Endometrium (tissue), 2 donors: ENCODE measurements around the gene TSPAN9.

ENCODE experiments used
- FAIRE-seq: peaks from 2 replicates; lab custom pipeline; 2012; peaks lifted over from hg19 to GRCh38; lab: Jason Lieb, UNC
- donor health status: control.
- donor health status: control.

TSPAN9 gene

GRCh38 chr12:3251691-3252090, 174.5 kb downstream of the TSPAN9 start:
- FAIRE-seq, result no peak

GRCh38 chr12:3252450-3252891, 175.3 kb downstream of the TSPAN9 start:
- FAIRE-seq, result no peak

DNA sequence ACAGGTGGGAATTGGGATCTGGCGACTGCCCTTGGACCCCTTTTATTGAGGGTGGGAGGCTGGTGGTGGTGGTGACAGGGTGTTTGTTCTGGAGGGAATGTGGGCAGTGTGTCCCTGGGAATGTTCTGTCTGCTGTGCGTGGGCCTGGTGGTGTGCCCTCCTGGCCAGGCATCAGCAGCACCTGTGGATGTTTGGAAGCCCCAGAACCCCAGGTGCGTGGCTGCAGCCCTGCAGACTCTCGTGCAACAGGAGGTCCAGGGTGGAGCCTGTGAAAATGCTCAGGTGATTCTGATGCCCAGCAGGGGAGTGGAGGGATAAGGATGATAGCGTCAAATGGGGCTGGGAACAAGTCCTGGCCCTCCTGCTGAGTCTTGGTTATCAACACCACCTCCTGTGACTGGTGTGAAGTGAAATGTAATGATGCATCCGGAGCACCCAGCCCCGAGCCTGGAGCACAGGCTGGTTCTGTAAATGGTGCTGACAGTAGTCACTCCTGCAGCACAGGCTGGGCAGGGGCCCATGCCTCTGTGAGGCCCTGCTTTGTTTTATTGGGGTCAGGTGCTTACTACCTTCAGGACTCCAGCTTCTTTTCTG, 176.6 kb downstream of the TSPAN9 start:
- no peak for FAIRE-seq

- no peak for FAIRE-seq
Observed at GRCh38 chr12:3255057-3255456, 177.9 kb downstream of the TSPAN9 start.

GRCh38 chr12:3256103-3256631, 179.0 kb downstream of the TSPAN9 start:
- FAIRE-seq, result no peak

DNA sequence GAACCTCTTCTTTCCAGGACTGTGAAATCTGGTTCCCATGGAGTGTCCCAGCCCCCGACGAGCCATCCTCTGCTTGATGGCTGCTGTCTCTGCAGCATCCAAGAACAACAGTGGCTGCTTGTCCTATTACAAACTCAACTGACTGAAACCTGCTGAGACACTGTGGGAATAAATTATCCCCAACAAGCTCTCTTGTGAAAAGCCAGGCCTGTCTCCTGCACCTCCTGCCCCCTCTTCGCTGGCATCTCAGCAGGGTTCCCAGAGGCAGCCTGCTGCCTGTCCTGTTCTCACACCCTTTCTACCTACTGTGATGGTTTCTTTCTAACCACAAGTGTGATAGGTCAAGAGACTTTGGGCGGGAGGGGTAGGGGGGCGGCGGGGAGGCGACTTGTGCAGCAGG, 180.2 kb downstream of the TSPAN9 start:
- FAIRE-seq, result no peak

DNA sequence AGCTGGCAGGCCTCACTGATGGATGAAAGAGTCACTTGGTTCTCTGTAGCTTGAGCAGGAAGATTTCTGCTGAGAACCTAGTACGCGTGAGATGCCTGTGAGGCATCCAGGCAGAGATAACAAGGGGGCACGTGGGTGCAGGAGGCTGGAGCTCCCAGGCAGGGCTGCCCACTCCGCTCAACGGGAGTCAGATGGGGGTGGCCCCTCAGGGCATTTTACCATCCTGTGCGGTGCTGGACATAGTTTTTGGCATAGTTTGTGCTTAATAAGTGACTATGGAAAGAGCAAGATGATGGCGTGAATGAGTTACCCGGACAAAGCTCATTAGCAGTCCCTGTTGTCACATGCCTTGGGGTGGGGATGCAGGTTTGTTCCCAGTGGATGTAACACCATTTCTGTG, 182.8 kb downstream of the TSPAN9 start:
- FAIRE-seq, result no peak

GRCh38 chr12:3261782-3262359, 184.7 kb downstream of the TSPAN9 start:
- no peak for FAIRE-seq

DNA sequence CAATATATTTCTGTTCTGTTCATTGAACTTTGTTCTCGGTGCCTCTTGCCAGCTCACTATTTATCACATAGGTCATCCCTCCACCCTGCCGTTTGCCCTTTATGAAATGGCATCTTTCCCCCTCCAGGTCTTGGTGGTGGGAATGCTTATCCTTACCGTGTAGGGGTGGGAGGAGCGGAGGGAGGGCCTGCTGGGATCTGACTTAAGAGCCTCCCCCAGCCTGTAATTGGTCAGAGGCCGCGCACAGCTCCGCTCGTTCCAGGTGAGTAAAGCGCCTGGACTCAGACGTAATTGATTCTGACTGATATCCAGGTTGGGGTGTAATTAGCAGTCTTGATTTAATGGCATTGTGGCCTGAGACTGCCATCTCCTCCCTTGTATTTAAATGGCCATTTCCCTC, 185.3 kb downstream of the TSPAN9 start:
- no peak for FAIRE-seq

- no peak for FAIRE-seq
Observed at GRCh38 chr12:3263282-3263681, 186.1 kb downstream of the TSPAN9 start.

DNA sequence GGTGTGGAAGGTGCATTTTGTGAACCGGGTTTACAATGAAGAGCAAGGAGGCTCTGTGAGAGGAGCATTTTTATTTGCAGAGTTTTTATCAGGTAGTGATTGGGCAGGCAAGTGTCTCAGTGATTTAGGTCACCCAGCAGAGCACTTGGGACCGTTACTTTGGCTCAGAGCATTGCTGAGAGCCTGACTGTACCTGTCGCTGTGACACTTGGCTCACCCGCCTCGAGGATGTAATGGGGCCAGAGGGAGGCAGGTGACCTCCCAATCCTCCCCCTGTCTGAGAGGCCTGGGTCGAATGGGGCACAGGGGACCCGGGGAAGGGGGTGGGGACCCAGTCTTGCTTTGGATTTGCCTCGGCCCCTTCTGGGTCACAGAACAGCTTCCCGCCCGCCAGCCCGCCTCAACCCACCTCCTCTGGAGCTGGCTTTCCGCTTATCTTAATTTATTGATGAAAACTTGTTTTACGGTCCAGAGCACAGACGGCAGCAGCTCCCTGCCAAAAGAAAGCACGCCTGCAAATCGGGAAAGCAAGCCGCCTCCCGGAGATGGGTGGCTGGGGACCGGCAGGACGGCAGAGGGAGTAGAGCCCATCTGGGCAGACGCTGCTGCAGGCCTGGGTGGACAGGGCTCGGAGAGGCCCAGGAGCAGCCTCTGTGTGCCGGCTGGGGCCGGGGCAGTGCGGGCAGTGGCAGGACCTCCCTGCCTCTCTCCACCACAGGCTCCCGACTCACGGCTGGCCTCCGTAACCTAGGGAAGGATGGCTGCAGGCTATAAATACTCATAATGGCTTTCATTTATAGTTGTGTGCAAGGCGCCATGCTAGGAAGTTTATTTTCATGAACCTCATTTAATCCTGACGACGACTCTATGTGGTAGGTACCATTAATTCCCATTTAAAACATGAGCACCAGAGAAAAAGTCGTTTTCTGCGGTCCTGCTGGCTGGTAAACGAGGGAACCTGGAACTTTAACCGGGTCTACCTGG, 187.1 kb downstream of the TSPAN9 start:
- FAIRE-seq, result no peak

GRCh38 chr12:3265406-3265805, 188.2 kb downstream of the TSPAN9 start:
- no peak for FAIRE-seq

GRCh38 chr12:3266638-3267037, 189.5 kb downstream of the TSPAN9 start:
- no peak for FAIRE-seq

DNA sequence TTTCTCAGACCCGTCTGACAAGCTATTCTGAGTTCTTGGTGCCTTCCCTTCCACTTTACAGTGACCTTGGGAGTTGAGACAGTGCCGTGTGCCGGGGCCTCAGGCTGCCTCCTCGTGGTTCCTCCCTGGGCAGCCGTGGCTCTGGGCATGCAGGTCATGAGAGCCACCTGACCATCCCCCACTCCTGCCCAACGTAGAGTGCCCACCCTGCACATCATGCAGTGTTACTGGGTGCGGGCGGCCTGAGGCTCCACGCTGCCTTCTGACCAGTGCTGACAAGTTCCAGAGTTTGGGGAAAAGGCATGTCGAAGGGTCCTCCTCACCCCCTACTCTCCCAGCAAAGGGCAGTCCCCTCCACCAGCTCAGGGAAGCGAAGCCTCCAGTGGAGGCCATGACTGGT, 190.5 kb downstream of the TSPAN9 start:
- FAIRE-seq, result no peak

DNA sequence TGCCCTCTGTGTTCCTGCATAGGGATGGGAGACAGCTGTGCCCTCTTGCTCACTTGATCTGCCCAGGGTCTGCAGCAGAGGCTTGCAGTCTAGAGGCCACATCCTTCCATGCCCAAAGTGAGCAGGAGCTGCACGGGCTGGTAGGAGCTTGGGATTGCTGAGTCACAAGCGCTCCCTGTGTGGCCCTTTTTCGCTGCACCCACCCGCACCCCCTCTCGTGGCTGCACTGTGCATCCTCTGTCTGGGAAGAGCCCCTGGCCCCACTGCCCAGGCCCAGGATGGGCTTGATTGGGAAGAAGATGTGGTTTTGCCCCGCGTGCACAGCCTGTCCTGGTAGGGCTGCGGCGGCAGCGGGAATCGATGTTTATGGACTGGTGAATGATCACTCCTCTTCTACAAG, 192.4 kb downstream of the TSPAN9 start:
- no peak for FAIRE-seq

DNA sequence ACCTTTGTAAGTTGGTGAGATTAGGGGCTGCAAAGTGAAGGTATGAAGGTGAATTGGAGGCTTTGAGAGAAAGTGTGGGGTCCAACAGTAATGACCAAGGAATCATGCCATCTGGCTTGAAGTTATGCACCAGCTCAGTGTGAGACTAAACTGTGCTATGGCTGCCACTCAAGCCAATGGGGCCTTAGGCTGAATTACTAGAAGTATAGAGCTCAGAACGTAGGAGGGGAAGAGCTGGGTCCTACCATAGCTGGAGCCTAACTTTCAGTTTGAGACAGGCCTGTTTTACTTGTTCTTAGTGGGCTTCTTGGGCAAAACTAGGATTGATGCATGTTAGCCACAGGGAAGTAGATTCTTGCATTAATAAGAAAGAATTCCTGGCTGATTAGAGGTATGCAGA, 194.0 kb downstream of the TSPAN9 start:
- FAIRE-seq, result no peak

GRCh38 chr12:3271639-3272038, 194.5 kb downstream of the TSPAN9 start:
- FAIRE-seq, result no peak

DNA sequence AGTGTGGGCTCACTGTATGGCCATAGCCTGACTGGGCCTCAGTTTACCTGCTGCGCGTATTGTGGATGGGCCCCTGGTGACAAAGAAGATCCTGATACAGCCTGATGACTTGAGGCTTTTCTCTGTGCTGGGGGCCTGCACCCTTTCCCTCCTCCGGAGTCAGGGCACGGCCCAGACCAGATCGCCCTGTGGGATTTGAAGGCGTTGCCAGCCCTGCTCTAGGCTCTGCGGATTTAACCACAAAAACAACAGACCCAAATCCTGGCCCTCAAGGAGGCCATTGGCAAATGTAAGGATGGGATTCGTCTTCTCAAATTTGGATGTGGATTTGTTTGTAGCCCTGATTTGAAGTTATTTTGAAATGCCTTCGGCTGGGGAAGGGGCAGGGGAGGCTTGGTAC, 195.8 kb downstream of the TSPAN9 start:
- FAIRE-seq, result no peak

GRCh38 chr12:3273409-3273853, 196.3 kb downstream of the TSPAN9 start:
- FAIRE-seq, result no peak

GRCh38 chr12:3274664-3275063, 197.5 kb downstream of the TSPAN9 start:
- FAIRE-seq, result no peak

DNA sequence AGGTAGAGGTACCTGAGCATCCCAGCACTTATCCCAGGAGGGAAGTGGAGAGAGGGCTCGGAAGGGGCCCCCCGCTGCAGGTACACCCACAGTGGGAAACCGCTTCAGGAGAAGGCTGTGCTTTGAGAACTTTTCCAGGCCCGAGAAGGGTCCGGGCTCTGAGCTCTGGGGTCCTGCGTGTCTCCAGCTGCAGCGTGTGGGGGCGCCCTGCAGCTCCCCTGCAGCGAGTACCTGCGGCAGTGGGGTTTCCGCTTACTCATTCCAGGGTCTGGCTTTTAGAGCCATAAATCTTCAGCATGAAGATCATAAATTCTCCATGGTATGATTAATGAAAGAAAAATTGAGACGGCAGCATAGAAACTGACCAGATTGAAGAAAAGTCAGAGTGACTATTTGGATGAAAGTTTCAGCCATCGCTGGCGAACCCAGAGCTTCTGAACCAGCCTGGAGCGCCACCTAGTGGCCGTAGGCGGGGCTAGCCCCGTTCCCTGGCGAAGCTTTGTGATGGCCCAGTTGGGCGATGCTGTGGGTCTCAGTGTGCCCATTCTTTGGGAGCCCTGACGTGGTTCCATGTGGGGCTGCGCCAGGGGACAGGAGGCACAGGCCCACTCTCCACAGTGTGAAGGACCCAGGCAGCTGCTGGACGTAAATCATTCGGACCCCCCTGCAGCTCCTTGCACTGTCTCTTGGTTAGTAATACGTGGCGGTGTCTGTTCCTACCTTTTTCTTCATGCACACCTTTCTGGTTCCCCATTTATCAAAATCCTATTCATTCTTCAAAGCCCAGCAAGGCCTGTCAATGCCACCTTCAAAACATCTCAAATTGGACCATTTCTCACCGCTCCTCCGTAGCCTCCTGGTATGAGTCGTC, 198.2 kb downstream of the TSPAN9 start:
- FAIRE-seq, result no peak

DNA sequence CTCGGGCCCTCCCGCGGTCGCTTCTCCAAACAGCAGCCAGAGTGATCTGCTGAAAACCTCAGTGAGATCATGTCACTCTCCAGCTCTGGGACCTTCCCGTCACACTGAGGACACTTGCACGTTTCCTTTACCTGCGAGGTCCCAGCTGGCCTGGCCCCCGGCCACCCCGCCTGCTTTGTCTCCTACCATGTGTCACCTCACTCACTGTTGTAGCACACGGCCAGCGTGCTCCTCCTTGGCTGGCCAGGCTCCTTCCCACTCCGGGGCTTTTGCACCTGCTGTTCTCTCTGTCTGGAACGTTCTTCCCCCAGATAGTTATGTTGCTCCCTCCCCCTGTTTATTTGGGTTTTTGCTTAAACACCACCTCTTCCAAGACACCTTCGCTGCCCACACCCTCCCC, 199.0 kb downstream of the TSPAN9 start:
- no peak for FAIRE-seq
